Stromal cell of bone marrow (primary cell): ENCODE measurements around the gene CC2D2B.
"Not testable (repeated sequence)": the region's sequence is repeated elsewhere in the genome, so short reads cannot be mapped to it uniquely, and the experiment has no call there.

Source experiments
- DNase-seq: peaks from one replicate; pipeline ENCODE4 v3.0.0-alpha.2; 2012; ENCODE audit warnings: low read depth

Gene CC2D2B

GRCh38 chr10:95907456-95908253, at the start of gene CC2D2B:
TSS of gene CC2D2B (plus strand) at chr10:95907975. CDS start at chr10:95911324, 3,349 bp downstream.
- DNase-seq: peak; percentile 66

DNA sequence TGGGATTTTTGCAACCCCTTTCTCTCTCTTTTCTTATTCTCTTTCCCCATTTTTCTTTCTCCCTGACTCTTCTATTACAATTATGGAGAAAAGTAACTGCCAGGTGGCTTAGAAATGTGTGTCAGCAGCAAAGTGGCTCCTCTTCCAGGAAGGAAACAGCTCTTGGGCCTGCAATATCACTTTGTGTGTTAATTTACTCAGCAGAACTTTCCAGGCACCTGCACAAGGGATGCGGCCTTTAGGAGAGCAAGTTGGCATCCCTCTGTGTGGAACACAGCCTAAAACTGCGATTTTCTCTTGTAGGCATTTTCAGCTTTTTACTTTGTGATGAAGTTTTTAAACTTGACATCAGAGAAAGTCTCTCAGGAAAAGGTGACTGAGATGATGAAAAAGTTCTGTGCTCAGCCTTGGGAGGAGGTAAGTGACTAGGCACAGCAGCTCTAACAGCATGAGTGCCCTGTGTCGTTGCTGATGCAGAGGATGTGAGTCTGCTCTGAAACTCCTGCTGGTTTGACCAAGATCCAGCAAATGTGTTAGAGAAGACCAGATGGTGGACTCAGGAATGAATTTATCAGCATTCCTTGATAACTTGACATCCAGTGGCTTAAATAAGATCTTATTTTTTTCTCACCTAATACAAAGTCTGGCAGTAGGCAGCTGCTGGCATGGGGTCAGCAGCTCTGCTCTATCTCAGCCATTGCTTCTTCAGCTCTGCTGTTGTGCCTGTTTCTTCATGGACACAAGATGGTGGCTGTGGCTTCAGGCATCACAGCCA, 47.4 kb upstream of the CC2D2B start:
- DNase-seq: no peak

DNA sequence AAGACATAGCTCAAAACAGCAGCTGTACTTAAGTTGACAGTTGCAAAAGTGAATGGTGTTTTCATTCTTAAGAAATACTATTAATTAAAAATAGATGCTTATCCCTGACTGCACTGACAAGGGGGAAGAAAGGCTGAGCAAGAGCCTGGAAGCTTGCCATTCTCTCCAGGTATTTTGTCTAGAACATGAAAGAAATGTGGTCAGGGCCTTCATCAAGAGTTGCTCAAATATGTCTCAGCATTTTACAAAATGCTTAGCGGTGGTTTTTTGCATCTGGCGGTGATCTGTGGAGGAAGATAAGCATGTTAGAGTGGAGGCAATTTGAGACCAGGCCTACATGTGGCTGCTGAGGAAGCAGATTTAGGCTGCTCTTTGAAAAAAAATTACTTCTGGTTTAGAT, 46.4 kb upstream of the CC2D2B start:
- DNase-seq: no peak

DNA sequence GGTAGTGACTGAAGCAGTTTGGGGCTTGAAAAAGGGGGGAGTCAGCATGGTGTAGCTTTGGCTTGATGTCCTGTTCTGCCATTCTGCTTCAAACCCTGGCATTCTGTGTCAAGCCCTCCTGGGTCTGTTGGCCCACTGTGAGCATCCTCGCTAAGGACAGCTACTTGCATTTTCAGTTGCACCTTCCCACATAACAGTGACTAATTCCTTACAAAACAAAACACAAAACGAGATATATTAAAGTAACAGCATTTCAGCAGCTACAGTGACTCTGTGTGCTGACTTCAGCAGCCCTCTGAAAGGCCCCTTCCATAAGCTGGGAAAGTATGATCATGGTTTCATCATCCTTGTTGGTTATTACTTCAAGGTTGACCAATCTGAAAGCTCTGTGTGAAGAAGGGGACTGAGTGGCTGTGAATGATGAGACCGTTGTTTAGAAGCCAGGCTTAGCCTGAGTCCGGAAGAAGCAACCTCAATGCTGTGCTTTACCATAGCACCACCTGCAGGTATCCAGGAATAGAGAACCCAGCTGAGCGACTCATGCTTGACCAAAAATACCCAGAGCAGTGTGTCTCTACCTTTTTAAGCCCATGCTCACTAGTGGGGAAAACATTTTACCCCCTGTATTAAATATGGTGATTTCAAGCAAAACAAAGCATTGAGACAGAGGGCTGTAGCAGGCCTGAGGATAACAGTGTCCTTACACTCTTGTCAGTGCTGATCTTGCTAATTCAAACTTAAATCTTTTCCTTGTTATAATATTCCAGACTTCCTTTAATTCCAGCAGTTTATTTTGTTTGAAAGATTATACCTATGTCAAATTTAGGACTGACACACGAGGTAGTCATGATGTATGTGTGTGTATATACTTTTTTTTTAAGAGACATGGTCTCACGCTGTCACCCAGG, 42.6 kb upstream of the CC2D2B start:
- peak; percentile 79 for DNase-seq

DNA sequence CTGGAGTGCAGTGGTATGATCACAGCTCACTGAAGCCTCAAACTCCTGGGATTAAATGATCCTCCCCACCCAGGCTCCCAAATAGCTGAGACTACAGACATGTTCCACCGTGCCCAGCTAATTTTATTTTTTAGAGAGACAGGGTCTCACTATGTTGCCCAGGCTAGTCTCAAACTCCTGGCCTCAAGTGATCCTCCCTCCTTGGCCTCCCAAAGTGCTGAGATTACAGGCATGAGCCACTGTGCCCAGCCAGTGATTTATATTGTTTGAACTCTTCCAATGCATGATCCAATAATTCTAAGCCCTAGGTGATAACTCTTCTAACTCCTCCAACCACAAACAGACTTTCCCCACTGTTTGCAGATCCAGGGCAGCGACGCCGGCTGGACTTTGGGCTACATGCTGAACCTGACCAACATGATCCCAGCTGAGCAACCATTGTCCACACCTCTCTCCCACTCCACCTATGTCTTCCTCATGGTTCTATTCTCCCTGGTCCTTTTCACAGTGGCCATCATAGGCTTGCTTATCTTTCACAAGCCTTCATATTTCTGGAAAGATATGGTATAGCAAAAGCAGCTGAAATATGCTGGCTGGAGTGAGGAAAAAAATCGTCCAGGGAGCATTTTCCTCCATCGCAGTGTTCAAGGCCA, 41.8 kb upstream of the CC2D2B start:
- DNase-seq: no peak

GRCh38 chr10:95866467-95866842, 41.3 kb upstream of the CC2D2B start:
- no peak for DNase-seq

DNA sequence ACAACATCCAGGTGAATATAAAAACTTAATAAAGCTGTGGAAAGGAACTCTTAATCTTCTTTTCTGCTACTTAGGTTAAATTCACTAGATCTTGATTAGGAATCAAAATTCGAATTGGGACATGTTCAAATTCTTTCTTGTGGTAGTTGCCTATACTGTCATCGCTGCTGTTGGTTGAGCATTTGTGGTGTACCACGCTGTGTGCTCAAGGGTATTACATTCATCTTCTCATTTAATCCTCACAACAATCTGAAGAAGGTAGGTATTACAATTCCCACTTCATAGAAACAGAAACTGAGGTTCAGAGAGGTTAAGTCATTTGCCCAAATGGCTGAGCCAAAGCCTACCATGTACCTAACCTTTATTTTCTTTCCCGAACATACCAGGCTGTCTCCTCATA, 39.9 kb upstream of the CC2D2B start:
- no peak for DNase-seq

GRCh38 chr10:95872158-95872711, 35.5 kb upstream of the CC2D2B start:
- DNase-seq: no peak

- DNase-seq: no peak
Observed at GRCh38 chr10:95873139-95873538, 34.6 kb upstream of the CC2D2B start.

- DNase-seq: no peak
Observed at GRCh38 chr10:95873651-95874050, 34.1 kb upstream of the CC2D2B start.

- not testable (repeated sequence) for DNase-seq
Observed at GRCh38 chr10:95874783-95875182, 33.0 kb upstream of the CC2D2B start.

DNA sequence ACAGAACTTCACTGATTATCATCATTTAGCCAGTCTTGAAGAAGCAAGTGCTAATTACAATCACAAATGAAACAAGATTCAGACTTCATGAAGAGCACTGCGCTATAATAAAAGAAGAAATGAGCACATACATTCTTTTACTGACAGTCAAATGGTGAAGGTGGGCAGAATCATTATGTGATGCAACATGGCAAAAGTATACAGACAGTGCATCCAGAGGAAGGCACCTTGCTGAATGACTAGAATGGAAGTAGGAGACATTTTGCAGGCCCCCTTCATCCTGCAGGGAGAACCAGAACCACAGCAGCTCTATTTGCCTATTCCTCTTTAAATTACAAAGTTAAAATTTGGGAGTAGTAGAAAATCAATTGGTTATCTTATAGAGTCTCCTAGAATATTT, 31.0 kb upstream of the CC2D2B start:
- no peak for DNase-seq

DNA sequence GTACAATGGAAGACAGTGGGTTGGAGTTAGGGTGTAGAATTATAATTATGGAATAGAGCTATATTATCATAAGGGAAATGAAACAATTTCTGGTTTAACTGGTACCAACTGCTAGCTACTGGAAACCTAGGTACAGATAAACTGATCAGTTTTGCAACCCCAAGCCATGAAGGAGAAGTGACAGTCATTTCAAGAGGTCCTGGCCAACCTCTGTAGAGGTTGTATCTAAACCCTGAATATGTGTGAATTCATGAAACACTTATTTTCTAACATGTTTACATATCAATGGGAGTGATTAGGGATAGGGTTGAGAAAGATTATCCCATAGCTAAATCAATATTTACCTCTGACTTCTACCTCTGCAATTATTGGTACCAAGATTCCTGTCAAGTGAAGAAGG, 29.9 kb upstream of the CC2D2B start:
- no peak for DNase-seq

DNA sequence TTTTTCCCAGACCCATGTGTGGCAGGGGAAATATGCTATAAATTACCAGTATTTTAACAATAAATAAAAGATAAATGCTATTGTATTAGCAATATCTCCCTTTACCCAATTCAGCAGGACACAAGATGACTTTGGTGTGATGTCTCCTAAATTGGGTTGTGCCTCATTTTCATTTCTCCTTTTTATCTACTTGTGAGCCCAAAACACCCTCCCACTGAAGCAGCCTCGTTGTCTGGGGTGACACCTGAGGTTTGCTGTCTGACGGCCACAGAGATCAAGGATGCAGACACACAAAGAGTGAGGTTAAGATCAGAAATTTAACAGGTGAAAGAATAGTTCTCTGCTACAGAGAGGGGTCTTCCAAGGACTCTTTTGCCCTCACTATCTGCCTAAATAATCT, 27.1 kb upstream of the CC2D2B start:
- no peak for DNase-seq

DNA sequence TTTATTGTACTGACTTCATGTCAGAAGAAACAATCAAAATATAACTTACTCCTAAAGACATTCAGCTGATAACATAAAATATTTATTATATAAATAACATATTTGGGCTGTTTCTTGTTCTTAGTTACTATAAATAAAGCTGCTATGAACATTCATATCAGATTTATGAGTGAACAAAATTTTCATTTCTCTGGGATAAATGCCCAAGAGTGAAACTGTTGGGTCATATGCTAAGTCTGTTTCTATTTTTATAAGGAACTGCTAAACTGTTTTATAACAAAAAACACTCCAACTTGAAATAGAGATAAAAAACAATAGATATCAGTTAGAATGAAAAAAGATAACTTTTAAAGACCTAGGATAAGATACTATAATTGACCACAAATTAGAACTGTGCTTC, 26.5 kb upstream of the CC2D2B start:
- peak; percentile 45 for DNase-seq

DNA sequence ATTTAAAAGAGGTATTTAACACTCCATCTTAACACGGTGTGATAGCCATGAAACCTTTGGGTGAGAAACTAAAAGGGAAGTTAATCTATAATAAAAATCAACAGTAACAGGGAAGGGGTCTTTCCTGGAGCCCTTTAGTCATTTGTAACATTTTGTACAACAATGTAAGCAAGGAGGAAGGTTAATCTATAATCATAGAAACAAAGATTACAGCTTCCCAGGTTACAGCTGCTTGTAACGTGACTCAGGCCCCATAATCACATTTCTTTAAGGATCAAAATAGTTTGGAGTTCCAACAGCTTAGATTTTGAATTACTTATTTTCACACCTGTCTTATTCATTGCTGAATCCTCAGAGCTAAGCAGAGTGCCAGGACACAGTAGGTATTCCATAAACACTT, 17.9 kb upstream of the CC2D2B start:
- DNase-seq: no peak

DNA sequence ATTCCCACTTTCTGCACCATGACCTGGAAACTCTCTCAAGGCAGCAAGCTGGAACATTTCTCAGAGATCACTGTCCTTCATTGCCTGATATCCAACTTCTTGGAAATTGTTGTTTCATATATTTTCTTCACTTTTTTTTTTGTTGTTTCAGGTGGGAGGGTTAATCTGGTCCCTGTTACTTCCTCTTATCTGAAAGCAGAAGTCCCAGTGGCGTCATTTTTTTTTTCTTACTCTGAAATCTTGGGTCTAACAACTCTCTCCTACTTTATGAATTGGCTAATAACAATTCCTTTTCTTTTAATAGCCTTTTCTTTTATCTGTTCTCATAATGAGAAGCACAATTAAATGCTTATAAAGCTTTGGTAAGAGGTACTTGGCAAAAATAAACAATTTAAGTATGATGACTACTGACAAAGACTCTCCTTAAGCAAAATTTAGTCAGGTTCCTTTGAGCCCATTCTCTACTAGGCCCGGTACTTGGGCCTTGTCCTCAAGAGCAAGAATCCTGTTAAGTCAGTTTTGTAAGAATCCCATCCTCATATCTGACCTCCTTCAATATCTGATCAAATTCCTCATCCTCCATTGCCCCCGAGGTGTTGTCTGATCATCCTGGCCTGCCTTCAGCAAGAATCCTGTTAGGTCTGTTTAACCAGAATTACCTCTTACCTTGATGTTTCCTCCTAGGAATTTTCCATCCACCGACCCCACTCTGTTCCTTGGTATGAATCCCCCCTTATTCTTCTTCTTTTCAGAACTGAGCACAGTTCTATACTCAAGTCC, 11.5 kb upstream of the CC2D2B start:
- no peak for DNase-seq

DNA sequence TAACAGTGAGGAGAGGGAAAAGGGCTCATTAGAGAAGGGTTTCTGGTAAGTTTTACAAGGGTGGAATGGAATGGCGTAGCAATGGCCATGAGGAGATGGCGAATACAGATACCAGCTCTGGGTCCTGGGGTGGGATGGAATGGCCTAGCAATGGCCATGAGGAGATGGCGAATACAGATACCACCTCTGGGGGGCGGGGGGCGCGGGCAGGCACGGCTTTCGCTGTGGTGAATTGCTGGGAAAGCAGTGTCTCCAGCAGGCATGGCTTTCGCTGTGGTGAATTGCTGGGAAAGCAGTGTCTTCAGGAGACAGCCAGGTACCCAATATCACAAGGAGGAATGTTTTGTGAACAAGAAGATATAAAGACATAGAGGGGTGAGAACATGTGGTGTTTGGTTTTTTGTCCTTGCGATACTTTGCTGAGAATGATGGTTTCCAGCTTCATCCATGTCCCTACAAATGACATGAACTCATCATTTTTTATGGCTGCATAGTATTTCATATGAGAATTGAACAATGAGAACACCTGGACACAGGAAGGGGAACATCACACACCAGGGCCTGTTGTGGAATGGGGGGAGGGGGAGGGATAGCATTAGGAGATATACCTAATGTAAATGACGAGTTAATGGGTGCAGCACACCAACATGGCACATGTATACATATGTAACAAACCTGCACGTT, 1.7 kb upstream of the CC2D2B start:
- DNase-seq: not testable (repeated sequence)

DNA sequence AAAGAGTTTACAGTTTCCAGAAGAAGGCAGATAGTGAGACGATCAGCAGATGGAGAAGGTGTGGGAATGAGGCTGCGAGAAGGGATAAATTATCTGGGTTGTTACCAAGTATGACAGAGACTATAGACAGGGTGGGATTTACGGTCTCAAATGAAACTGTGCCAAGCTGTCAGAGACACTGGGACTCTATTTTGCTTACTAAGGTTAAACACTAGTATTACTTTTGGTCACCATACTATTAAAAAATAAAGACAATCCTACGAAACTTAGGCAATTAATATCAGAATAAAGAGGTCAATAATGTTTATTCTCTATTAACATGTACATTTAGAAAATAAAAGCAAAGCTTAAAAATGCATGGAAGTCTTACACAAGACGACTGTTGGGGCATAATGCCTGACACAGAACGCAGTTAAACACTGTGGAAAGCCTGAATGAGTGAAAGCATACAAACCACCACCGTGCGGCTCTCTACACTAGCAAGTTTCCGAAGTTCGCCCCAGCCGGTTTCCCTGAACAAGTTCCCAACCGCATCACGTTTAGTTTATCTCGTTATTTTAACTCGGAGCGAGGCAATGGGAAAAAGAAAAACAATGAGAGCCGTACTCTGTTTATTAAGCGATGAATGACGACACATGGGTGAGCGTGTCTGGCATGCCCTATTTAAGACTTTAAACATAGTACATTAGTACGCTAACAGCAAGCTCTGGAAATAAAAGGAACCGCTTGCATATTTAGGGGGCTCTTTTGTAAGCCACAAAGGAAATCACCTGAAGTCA, 909 bp upstream of the CC2D2B start:
- peak; percentile 45 for DNase-seq
